ENCODE data around the gene SERPINB12.

Gene SERPINB12

GRCh38 chr18:63590966-63591695 is 49.0 kb downstream of the SERPINB12 start:
- no peak for DNase-seq (ENCODE audit: low read depth in 2 of 2)
- TF ChIP-seq CTCF (IDR thresholded peaks at IDR 0.05; ENCODE audit: low read depth, low read length): no peak

GRCh38 chr18:63591725-63592124 is 49.6 kb downstream of the SERPINB12 start:
- DNase-seq (ENCODE audit: low read depth in 2 of 2): no peak
- H3K4me3 ChIP-seq (replicated peaks in 1 of 2; ENCODE audit: low read depth in 2 of 2, low read length in 2 of 2): no peak overlapping the region
- no peak for TF ChIP-seq CTCF (IDR thresholded peaks at IDR 0.05; ENCODE audit: low read depth, low read length)

More at GRCh38 chr18:63590966-63591695, 49.0 kb downstream of the SERPINB12 start:
- no peak overlapping the region for H3K4me3 ChIP-seq (replicated peaks in 1 of 2; ENCODE audit: low read depth in 2 of 2, low read length in 2 of 2)

- no peak for DNase-seq (ENCODE audit: low read depth in 2 of 2)
- no peak for TF ChIP-seq CTCF (IDR thresholded peaks at IDR 0.05; ENCODE audit: low read depth, low read length)
- H3K4me3 ChIP-seq (replicated peaks in 1 of 2; ENCODE audit: low read depth in 2 of 2, low read length in 2 of 2): no peak overlapping the region
Measured at GRCh38 chr18:63592471-63592870, 50.3 kb downstream of the SERPINB12 start.

GRCh38 chr18:63596964-63597363 is 54.8 kb downstream of the SERPINB12 start:
- TF ChIP-seq CTCF (IDR thresholded peaks at IDR 0.05; ENCODE audit: low read depth, low read length): no peak
- no peak overlapping the region for H3K4me3 ChIP-seq (replicated peaks in 1 of 2; ENCODE audit: low read depth in 2 of 2, low read length in 2 of 2)

GRCh38 chr18:63603355-63603754 is 61.2 kb downstream of the SERPINB12 start:
- no peak for TF ChIP-seq CTCF (IDR thresholded peaks at IDR 0.05; ENCODE audit: low read depth, low read length)
- H3K4me3 ChIP-seq (replicated peaks in 1 of 2; ENCODE audit: low read depth in 2 of 2, low read length in 2 of 2): no peak overlapping the region
- DNase-seq (ENCODE audit: low read depth in 2 of 2): no peak

More at GRCh38 chr18:63596964-63597363, 54.8 kb downstream of the SERPINB12 start:
- DNase-seq (ENCODE audit: low read depth in 2 of 2): no peak

GRCh38 chr18:63603772-63604171 is 61.6 kb downstream of the SERPINB12 start:
- H3K4me3 ChIP-seq (replicated peaks in 1 of 2; ENCODE audit: low read depth in 2 of 2, low read length in 2 of 2): no peak overlapping the region
- TF ChIP-seq CTCF (IDR thresholded peaks at IDR 0.05; ENCODE audit: low read depth, low read length): no peak
- DNase-seq (ENCODE audit: low read depth in 2 of 2): peak in 1 of 2 donors; percentile 5

Data from cardiac fibroblast (primary cell).